K562 (cell line): ENCODE data around the gene WDR18. TPM values are rescaled to one million over a fixed set of nuclear protein-coding genes. Genes with fewer than 3 reads are reported as not detected.
A peak's percentile ranks its signal among the peaks of the same experiment; 100 is the strongest.

Source experiments
- ARNT ChIP-seq, 2 experiments: fragments of 450-650 bp; IDR thresholded peaks; 2 replicates each; pipeline ENCODE4 v1.6.1; 2016; ENCODE audit warnings: mild to moderate bottlenecking in 1 of 2
- CC2D1A ChIP-seq: fragments of 450-650 bp; IDR thresholded peaks from 2 replicates; pipeline ENCODE4 v1.6.1; 2017; ENCODE audit warnings: mild to moderate bottlenecking
- CREM ChIP-seq: IDR thresholded peaks from 2 replicates; pipeline ENCODE4 v1.6.1; 2014; ENCODE audit warnings: antibody characterized with exemption, low read depth
- DACH1 ChIP-seq: fragments of 450-650 bp; IDR thresholded peaks from 2 replicates; pipeline ENCODE4 v1.6.1; 2018; ENCODE audit not compliant: partially characterized antibody
- KDM1A ChIP-seq, 2 experiments: fragments of 450-650 bp; IDR thresholded peaks; 2 replicates each; pipeline ENCODE4 v1.6.1; 2016; ENCODE audit warnings: mild to moderate bottlenecking in 2 of 2
- KDM2B ChIP-seq: fragments of 250-450 bp; sonication (Bioruptor Pico); IDR thresholded peaks from 2 replicates; pipeline ENCODE4 v1.8.0; 2021; ENCODE audit warnings: mild to moderate bottlenecking, moderate library complexity
- MTA3 ChIP-seq: fragments of 450-650 bp; formaldehyde crosslinking; IDR thresholded peaks from 2 replicates; pipeline ENCODE4 v1.6.1; 2017; ENCODE audit warnings: mild to moderate bottlenecking, borderline replicate concordance
- POLR2G ChIP-seq: fragments of 200-400 bp; formaldehyde crosslinking; IDR thresholded peaks from 2 replicates; pipeline ENCODE4 v1.6.1; 2017; ENCODE audit warnings: low read depth, mild to moderate bottlenecking, antibody characterized with exemption, low read length, moderate library complexity
- RCOR1 ChIP-seq, 2 experiments: IDR thresholded peaks; 2 replicates each; pipeline ENCODE4 v1.6.1; 2012; ENCODE audit warnings: low read depth in 2 of 2, low read length in 2 of 2, borderline replicate concordance in 1 of 2, improper control_type of control experiment in 1 of 2
- SMAD4 ChIP-seq: fragments of 250-450 bp; sonication (Bioruptor Pico); conservative IDR thresholded peaks from 2 replicates; pipeline ENCODE4 v1.8.0; 2021; ENCODE audit warnings: inconsistent platforms, mild to moderate bottlenecking, moderate library complexity
- SMARCA5 ChIP-seq: fragments of 450-650 bp; IDR thresholded peaks from 2 replicates; pipeline ENCODE4 v1.6.1; 2016
- TARDBP ChIP-seq: fragments of 450-650 bp; IDR thresholded peaks from 2 replicates; pipeline ENCODE4 v1.6.1; 2016
- ZEB2 ChIP-seq: fragments of 450-650 bp; IDR thresholded peaks from 2 replicates; pipeline ENCODE4 v1.6.1; 2016
- ZFP30 ChIP-seq: fragments of 250-450 bp; sonication (Bioruptor Pico); IDR thresholded peaks from 2 replicates; pipeline ENCODE4 v1.8.0; 2022; ENCODE audit warnings: moderate library complexity, mild to moderate bottlenecking, inconsistent platforms, borderline replicate concordance
- ZNF445 ChIP-seq: fragments of 250-450 bp; sonication (Bioruptor Pico); IDR thresholded peaks from 2 replicates; pipeline ENCODE4 v1.4.0; 2020; ENCODE audit warnings: low read depth, mild to moderate bottlenecking, moderate library complexity
- ZNF764 ChIP-seq: fragments of 250-450 bp; sonication (Bioruptor Pico); IDR thresholded peaks from 2 replicates; pipeline ENCODE4 v1.4.0; 2020; ENCODE audit warnings: low read depth, mild to moderate bottlenecking, moderate library complexity
- polyA plus RNA-seq, 8 experiments: library from polyadenylated mRNA; depleted of rRNA in 4 of 8; stranded (reverse) in 5 of 8; unstranded in 3 of 8; fragments of >200 nt; fragmentation: Nextera tagmentation in 2 of 8; fragmentation: Illumina TruSeq in 1 of 8; extraction: Ambion mirVana in 2 of 8; extraction: Trizol in 1 of 8; gene quantifications; 2 replicates each; pipeline versions ENCODE4 v1.2.1 to v1.2.3, GENCODE V29; 2011 to 2014; ENCODE audit warnings: inconsistent platforms in 1 of 8, missing spikeins in 1 of 8
- total RNA-seq, 7 experiments: library from RNA; depleted of rRNA in 6 of 7; stranded (reverse); fragments of >200 nt in 6 of 7; fragmentation: Illumina TruSeq in 2 of 7; extraction: Trizol in 2 of 7; gene quantifications; 2 replicates each; pipeline versions ENCODE4 v1.2.1 to v1.2.3, GENCODE V29; 2011 to 2021; ENCODE audit warnings: low replicate concordance in 1 of 7
- TF ChIP-seq, protein P1 (sequence below): IDR thresholded peaks from 2 replicates; pipeline ENCODE4 v1.6.1; 2011; ENCODE audit warnings: borderline replicate concordance, low read depth, mild to moderate bottlenecking, moderate library complexity, low read length; ENCODE audit not compliant: insufficient read depth, poor library complexity, severe bottlenecking
- TF ChIP-seq, protein P2 (sequence below), 2 experiments: fragments of 150-350 bp in 1 of 2; IDR thresholded peaks; 2 replicates each; pipeline ENCODE4 v1.6.1; 2012 to 2016; ENCODE audit warnings: low read depth in 2 of 2, low read length in 2 of 2, mild to moderate bottlenecking in 1 of 2, moderate library complexity in 1 of 2
- TF ChIP-seq, protein P3 (sequence below), 3 experiments: IDR thresholded peaks in 2 of 3; conservative IDR thresholded peaks in 1 of 3; 2 replicates each; pipeline ENCODE4 v1.5.1; 2011 to 2012; ENCODE audit warnings: low read length in 3 of 3, mild to moderate bottlenecking in 3 of 3, control low read depth in 2 of 3, improper control_type of control experiment in 1 of 3, inconsistent platforms in 1 of 3, low read depth in 1 of 3, mixed read lengths in 1 of 3, moderate library complexity in 1 of 3; ENCODE audit not compliant: insufficient read depth in 2 of 3
- TF ChIP-seq, protein P4 (sequence below): sonication (generic); formaldehyde crosslinking; IDR thresholded peaks from 2 replicates; pipeline ENCODE4 v1.8.1; 2023; ENCODE audit warnings: mild to moderate bottlenecking, missing genetic modification reagents

Gene WDR18
- total and polyA plus RNA-seq, 9 of the 15 experiments (the other 6 are each of a cell fraction or from before 2014, with no cell fraction given): 0.65 to 181 (median 30.1) TPM

DNA sequence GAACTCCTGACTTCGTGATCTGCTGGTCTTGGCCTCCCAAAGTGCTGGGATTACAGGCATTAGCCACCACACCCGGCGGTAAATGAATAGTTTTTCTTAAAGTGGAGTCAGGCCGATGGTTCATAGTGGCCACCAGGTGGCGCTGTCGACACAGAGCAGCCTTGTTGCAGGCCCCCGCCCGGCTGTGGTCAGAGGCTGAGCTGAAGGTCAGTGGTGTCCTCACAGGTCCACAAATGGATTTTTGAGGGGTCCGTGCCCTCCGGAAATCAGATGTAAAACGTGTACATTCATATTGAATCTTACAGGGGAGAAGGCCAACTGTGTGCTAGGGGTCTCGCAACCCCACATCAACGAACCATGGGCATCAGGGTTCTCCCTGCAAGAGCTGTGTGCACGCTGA is 13.4 kb upstream of the WDR18 start (continued):
- TF ChIP-seq, protein P1, sequence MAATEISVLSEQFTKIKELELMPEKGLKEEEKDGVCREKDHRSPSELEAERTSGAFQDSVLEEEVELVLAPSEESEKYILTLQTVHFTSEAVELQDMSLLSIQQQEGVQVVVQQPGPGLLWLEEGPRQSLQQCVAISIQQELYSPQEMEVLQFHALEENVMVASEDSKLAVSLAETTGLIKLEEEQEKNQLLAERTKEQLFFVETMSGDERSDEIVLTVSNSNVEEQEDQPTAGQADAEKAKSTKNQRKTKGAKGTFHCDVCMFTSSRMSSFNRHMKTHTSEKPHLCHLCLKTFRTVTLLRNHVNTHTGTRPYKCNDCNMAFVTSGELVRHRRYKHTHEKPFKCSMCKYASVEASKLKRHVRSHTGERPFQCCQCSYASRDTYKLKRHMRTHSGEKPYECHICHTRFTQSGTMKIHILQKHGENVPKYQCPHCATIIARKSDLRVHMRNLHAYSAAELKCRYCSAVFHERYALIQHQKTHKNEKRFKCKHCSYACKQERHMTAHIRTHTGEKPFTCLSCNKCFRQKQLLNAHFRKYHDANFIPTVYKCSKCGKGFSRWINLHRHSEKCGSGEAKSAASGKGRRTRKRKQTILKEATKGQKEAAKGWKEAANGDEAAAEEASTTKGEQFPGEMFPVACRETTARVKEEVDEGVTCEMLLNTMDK: peak; percentile 71
- peak in 1 of 2 experiments; percentile 20; a peak in 1 of 4 replicates for TF ChIP-seq RCOR1 (IDR thresholded peaks at IDR 0.05; ENCODE audit: borderline replicate concordance in 1 of 2, low read depth in 2 of 2, low read length in 2 of 2)
- 0 out of 4 replicates have a peak, but pooled peaks of 1 of the 2 experiments have one; percentile 44 for TF ChIP-seq KDM1A (IDR thresholded peaks at IDR 0.05)
- 0 out of 4 replicates have a peak, but pooled peaks of 1 of the 2 experiments have one; percentile 47 for TF ChIP-seq ARNT (IDR thresholded peaks at IDR 0.05)
- TF ChIP-seq, protein P2, sequence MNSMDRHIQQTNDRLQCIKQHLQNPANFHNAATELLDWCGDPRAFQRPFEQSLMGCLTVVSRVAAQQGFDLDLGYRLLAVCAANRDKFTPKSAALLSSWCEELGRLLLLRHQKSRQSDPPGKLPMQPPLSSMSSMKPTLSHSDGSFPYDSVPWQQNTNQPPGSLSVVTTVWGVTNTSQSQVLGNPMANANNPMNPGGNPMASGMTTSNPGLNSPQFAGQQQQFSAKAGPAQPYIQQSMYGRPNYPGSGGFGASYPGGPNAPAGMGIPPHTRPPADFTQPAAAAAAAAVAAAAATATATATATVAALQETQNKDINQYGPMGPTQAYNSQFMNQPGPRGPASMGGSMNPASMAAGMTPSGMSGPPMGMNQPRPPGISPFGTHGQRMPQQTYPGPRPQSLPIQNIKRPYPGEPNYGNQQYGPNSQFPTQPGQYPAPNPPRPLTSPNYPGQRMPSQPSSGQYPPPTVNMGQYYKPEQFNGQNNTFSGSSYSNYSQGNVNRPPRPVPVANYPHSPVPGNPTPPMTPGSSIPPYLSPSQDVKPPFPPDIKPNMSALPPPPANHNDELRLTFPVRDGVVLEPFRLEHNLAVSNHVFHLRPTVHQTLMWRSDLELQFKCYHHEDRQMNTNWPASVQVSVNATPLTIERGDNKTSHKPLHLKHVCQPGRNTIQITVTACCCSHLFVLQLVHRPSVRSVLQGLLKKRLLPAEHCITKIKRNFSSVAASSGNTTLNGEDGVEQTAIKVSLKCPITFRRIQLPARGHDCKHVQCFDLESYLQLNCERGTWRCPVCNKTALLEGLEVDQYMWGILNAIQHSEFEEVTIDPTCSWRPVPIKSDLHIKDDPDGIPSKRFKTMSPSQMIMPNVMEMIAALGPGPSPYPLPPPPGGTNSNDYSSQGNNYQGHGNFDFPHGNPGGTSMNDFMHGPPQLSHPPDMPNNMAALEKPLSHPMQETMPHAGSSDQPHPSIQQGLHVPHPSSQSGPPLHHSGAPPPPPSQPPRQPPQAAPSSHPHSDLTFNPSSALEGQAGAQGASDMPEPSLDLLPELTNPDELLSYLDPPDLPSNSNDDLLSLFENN (IDR thresholded peaks at IDR 0.05; ENCODE audit: low read depth in 2 of 2, low read length in 2 of 2): 0 out of 4 replicates have a peak, but pooled peaks of 1 of the 2 experiments have one; percentile 16
- TF ChIP-seq ZNF445: peak; percentile 77; the same call in 1 of the 2 replicates
- TF ChIP-seq, protein P3, sequence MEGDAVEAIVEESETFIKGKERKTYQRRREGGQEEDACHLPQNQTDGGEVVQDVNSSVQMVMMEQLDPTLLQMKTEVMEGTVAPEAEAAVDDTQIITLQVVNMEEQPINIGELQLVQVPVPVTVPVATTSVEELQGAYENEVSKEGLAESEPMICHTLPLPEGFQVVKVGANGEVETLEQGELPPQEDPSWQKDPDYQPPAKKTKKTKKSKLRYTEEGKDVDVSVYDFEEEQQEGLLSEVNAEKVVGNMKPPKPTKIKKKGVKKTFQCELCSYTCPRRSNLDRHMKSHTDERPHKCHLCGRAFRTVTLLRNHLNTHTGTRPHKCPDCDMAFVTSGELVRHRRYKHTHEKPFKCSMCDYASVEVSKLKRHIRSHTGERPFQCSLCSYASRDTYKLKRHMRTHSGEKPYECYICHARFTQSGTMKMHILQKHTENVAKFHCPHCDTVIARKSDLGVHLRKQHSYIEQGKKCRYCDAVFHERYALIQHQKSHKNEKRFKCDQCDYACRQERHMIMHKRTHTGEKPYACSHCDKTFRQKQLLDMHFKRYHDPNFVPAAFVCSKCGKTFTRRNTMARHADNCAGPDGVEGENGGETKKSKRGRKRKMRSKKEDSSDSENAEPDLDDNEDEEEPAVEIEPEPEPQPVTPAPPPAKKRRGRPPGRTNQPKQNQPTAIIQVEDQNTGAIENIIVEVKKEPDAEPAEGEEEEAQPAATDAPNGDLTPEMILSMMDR (IDR thresholded peaks at IDR 0.05 in 2 of 3, conservative IDR thresholded peaks at IDR 0.05 in 1 of 3; ENCODE audit: insufficient read depth in 2 of 3, low read depth in 1 of 3, low read length in 3 of 3): peak; percentile 69 to 85 (median 82)
- no peak for TF ChIP-seq TARDBP
- TF ChIP-seq SMAD4 (CRISPR knock-in tag): 0 out of 2 replicates have a peak, but pooled peaks have one; percentile 34
- peak; percentile 53; the same call in 1 of the 2 replicates for TF ChIP-seq SMARCA5
- TF ChIP-seq ZFP30 (CRISPR knock-in tag): no peak
- TF ChIP-seq KDM2B (CRISPR knock-in tag): no peak
- TF ChIP-seq CC2D1A: peak; percentile 80
- peak; percentile 79 for TF ChIP-seq MTA3
- peak; percentile 34; the same call in 1 of the 2 replicates for TF ChIP-seq POLR2G
- no peak for TF ChIP-seq ZNF764 (CRISPR knock-in tag)
- peak; percentile 9 for TF ChIP-seq DACH1
- TF ChIP-seq, protein P4, sequence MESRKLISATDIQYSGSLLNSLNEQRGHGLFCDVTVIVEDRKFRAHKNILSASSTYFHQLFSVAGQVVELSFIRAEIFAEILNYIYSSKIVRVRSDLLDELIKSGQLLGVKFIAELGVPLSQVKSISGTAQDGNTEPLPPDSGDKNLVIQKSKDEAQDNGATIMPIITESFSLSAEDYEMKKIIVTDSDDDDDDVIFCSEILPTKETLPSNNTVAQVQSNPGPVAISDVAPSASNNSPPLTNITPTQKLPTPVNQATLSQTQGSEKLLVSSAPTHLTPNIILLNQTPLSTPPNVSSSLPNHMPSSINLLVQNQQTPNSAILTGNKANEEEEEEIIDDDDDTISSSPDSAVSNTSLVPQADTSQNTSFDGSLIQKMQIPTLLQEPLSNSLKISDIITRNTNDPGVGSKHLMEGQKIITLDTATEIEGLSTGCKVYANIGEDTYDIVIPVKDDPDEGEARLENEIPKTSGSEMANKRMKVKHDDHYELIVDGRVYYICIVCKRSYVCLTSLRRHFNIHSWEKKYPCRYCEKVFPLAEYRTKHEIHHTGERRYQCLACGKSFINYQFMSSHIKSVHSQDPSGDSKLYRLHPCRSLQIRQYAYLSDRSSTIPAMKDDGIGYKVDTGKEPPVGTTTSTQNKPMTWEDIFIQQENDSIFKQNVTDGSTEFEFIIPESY: peak; percentile 100
- TF ChIP-seq CREM: peak; percentile 10; the same call in 1 of the 2 replicates
- TF ChIP-seq ZEB2: 0 out of 2 replicates have a peak, but pooled peaks have one; percentile 29
